ENCODE data around the gene U2SURP. TPM values are rescaled to one million over a fixed set of nuclear protein-coding genes. Genes with fewer than 3 reads are reported as not detected.

Gene U2SURP
- total RNA-seq, 1 experiment from 2014 or later, result 168 TPM

GRCh38 chr3:143014921-143015320, 13.6 kb downstream of the U2SURP start:
- Histone ChIP-seq H3K4me1 (ENCODE audit: insufficient read depth, low read length) (no peaks in the 10 kb centered on the region), H2BK20ac (ENCODE audit: low read depth, low read length, poor library complexity, severe bottlenecking) (no peak overlapping the region), H3K14ac (ENCODE audit: insufficient read depth, low read length) (no peak overlapping the region), H3K27ac (ENCODE audit: insufficient read length, low read depth, low read length) (no peak overlapping the region), H2AFZ (ENCODE audit: low read length) (no peak overlapping the region), H3T11ph (ENCODE audit: low read length) (no peak overlapping the region), H2BK15ac (ENCODE audit: low read depth, low read length) (no peak overlapping the region), H3K79me2 (ENCODE audit: insufficient read depth, low read length) (peaks cover 11% of the 10 kb centered on the region; the same call in 1 of the 2 replicates), H3K27me3 (ENCODE audit: insufficient read depth, low read length) (no peaks in the 10 kb centered on the region), H3K23me2 (ENCODE audit: insufficient read length, low read depth, low read length, poor library complexity, severe bottlenecking) (no peaks in the 10 kb centered on the region), H4K20me1 (ENCODE audit: control insufficient read depth, insufficient read depth, insufficient read length) (no peaks in the 10 kb centered on the region), H4K8ac (replicated peaks; ENCODE audit: insufficient read length, low read depth, low read length) (no peak overlapping the region), H2AK5ac (ENCODE audit: insufficient read length, low read length) (no peak overlapping the region), H3K4ac (ENCODE audit: low read depth, low read length) (no peak overlapping the region), H2BK120ac (ENCODE audit: low read depth, low read length, poor library complexity, severe bottlenecking) (no peak overlapping the region), H2BK12ac (ENCODE audit: insufficient read length, low read depth, low read length) (no peak overlapping the region), H3K4me2 (ENCODE audit: insufficient read depth, insufficient read length, low read length) (no peak overlapping the region), H3K23ac (ENCODE audit: insufficient read length, low read depth, low read length) (no peak overlapping the region), H4K5ac (ENCODE audit: insufficient read length, low read depth, low read length) (no peak overlapping the region), H2BK5ac (ENCODE audit: insufficient read length, low read length) (no peak overlapping the region), H3K18ac (ENCODE audit: insufficient read length, low read depth, low read length) (no peak overlapping the region), H4K91ac (ENCODE audit: insufficient read length, low read depth, low read length) (no peak overlapping the region), H3K9ac (ENCODE audit: extremely low read depth, insufficient read length, low read length) (no peak overlapping the region), H3K9me3 (ENCODE audit: control insufficient read depth, low read depth, low read length) (no peaks in the 10 kb centered on the region), H3K56ac (ENCODE audit: insufficient read length, low read depth, low read length) (no peak overlapping the region), H3K79me1 (ENCODE audit: insufficient read depth, low read depth, low read length, poor library complexity, severe bottlenecking) (peaks cover 4% of the 10 kb centered on the region)
- DNase-seq, result no peak
- Mint-ChIP-seq H3K27me3 (ENCODE audit: low read depth) (no peaks in the 10 kb centered on the region), H3K4me3 (no peak overlapping the region), H3K36me3 (ENCODE audit: insufficient read depth in 1 of 3, low read depth in 3 of 3) (peaks cover 30 to 61% (median 57%) of the 10 kb centered on the region in 3 experiments), H3K27ac (no peak overlapping the region), H3K4me1 (no peaks in the 10 kb centered on the region), H3K9me3 (peaks cover 0 to 3% of the 10 kb centered on the region in 2 experiments; a peak in 2 of 5 replicates)
- TF ChIP-seq CTCF (conservative IDR thresholded peaks at IDR 0.05), result no peak

Measured in H9 (cell line).